AG04449 (cell line): Measurements from ENCODE around the gene LACC1.

Source experiments
- CTCF ChIA-PET: fragments of 350-600 bp; formaldehyde crosslinking; extraction: SDS; loops from one replicate; lab custom pipeline; 2021; ENCODE audit warnings: antibody characterized with exemption; lab: Yijun Ruan, JAX
- POLR2A ChIA-PET: fragments of 400-600, 350-600 bp; formaldehyde crosslinking; extraction: SDS; loops from one replicate; lab custom pipeline; 2020; ENCODE audit warnings: antibody characterized with exemption, inconsistent platforms; lab: Yijun Ruan, JAX
- DNase-seq: peaks from one replicate; pipeline ENCODE4 v3.0.0-alpha.2; 2010; ENCODE audit warnings: low read depth, low spot score
- H3K4me3 ChIP-seq: 2 replicates; pipeline ENCODE4 v1.5.1; 2011; ENCODE audit warnings: low read depth, mild to moderate bottlenecking, control low read depth, low read length
- TF ChIP-seq, protein P1 (sequence below): IDR thresholded peaks from one replicate; pipeline ENCODE4 v1.5.1; 2011; ENCODE audit warnings: mild to moderate bottlenecking, moderate library complexity, low read length, control low read depth, inconsistent platforms; ENCODE audit not compliant: insufficient read depth; ENCODE audit errors: missing control alignments

Gene LACC1

DNA sequence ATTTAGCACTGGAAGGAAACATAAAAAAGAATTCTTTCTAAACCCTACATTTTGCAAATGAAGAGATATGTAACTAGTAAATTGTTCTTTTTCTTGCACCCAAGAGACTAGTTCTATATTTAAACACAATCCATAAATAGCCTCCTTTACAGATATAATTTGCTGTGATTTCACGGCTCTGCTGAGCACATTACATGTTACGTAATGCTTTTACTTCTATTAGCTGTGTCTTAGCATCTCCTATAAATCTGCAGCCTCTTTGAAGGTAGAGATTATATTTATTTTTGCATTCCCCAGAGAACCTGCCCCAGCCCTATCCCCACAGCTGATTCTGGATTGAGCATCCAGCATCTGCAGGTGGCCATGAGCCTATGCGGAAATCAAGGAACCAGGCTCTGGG is 32.2 kb downstream of the LACC1 start:
- TF ChIP-seq, protein P1, sequence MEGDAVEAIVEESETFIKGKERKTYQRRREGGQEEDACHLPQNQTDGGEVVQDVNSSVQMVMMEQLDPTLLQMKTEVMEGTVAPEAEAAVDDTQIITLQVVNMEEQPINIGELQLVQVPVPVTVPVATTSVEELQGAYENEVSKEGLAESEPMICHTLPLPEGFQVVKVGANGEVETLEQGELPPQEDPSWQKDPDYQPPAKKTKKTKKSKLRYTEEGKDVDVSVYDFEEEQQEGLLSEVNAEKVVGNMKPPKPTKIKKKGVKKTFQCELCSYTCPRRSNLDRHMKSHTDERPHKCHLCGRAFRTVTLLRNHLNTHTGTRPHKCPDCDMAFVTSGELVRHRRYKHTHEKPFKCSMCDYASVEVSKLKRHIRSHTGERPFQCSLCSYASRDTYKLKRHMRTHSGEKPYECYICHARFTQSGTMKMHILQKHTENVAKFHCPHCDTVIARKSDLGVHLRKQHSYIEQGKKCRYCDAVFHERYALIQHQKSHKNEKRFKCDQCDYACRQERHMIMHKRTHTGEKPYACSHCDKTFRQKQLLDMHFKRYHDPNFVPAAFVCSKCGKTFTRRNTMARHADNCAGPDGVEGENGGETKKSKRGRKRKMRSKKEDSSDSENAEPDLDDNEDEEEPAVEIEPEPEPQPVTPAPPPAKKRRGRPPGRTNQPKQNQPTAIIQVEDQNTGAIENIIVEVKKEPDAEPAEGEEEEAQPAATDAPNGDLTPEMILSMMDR: no peak
- ChIA-PET POLR2A (no interaction called here), CTCF (interaction anchor here (1.1 to 2.8 kb wide), 3 partner anchors 9 to 526 kb away, joined by 3 to 16 read pairs (median 5); no protein-coding TSS in a partner anchor)

DNA sequence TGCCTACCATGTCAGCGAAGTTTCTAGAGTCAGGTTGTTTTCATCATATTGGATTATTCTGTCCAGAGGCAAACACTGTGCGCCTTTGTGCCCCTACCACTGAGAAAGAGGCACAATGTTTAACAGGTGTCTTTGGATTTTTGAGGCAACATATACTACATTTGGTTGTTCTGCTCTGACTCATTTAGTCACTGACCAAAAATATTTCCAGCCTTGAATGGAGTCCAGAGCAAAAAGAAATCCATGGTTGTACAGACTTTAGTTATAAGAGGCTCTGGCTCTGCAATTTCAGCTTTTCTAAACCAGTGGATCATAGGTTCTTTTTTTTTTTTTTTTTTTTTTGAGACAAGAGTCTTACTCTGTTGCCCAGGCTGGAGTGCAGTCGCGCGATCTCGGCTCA is 35.7 kb downstream of the LACC1 start:
- POLR2A ChIA-PET: no interaction called here

More for the DNA sequence above, 32.2 kb downstream of the LACC1 start:
- no peak for DNase-seq
- H3K4me3 ChIP-seq: no peak overlapping the region

DNA sequence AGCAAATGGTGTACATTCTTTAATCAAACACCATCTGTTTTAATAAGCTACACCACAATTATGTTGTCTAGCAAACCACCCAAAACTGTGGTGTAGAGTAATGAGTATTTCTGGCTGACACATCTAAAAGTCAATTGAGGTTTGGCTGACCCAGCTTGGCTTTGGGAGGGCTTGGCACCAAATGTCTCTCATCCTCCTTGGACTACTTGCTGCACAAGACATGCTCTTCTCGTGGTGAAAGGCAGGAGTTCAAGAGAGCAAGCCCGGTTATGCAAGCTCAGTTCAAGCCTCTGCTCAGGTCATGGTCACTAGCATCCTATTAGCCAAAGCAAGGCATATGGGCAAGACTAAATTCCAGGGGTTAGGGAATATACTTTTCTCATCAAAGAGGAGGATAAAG is 37.1 kb downstream of the LACC1 start:
- H3K4me3 ChIP-seq: no peak overlapping the region
- CTCF ChIA-PET: interaction anchor here (1.8 kb wide), 1 partner anchor 9 kb away, joined by 5 read pairs; no protein-coding TSS in a partner anchor
- no peak for DNase-seq
- POLR2A ChIA-PET: no interaction called here
- TF ChIP-seq, protein P1: no peak

More for the DNA sequence above, 35.7 kb downstream of the LACC1 start:
- H3K4me3 ChIP-seq: no peak overlapping the region
- TF ChIP-seq, protein P1: no peak
- no peak for DNase-seq
- CTCF ChIA-PET: interaction anchor here (1.5 to 2.7 kb wide), 4 partner anchors 7 to 554 kb away, joined by 4 to 13 read pairs (median 5); no protein-coding TSS in a partner anchor

DNA sequence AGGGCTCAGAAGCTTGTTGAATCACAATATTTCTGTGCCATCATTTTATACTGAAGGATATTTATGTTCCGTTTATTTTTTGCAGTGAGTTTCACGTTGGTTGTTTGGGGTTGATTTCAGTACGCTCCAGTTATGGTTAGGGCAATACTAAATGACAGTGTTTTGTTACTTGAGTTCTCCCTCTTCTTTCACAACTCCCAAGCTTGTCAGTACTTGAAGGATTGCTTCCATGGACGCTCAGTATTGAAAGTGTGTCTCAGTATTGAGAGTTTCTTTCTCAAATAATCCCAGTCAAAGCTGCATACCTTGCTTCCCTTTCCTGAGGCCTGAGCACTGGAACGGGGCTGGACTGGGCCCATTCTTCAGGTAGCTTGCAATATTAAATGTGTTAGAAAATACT is 38.9 kb downstream of the LACC1 start:
- TF ChIP-seq, protein P1: no peak
- no peak for DNase-seq
- ChIA-PET CTCF (interaction anchor here (1.0 to 1.6 kb wide), 2 partner anchors 10 to 13 kb away, joined by 3 to 8 read pairs; no protein-coding TSS in a partner anchor), POLR2A (no interaction called here)
- H3K4me3 ChIP-seq: no peak overlapping the region

DNA sequence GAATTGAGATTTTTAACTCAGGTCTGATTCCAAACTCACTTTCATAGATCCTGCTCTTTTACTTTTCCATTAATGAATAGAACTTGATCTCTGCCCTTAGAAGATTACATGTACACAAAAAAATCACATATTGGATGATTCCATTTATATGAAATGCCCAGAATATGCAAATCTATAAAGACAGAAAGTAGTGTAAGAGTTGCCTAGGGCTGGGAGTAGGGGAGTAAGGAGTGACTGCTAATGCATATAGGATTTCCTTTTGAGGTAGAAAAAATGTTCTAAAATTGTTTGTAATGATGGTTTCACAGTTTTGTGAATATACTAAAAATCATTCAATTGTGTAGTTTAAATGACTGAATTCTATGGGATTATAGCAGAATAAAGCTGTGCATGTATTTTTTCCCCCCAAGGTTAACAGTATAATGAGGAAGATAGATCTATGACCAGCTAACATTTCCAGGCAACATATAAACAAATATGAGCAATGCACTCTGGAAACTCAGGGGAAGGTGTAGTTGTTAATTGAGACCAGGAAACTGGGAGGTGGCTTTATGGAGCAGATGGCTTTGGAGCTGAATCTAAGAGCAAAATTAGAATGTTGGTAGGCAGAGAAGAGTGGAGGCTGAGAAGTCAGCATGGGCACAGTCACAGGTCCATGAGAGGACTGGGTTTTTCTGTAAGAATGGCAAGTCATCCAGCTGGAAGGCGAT is 41.4 kb downstream of the LACC1 start:
- ChIA-PET CTCF (interaction anchor here (0.7 to 2.2 kb wide), 2 partner anchors 10 to 12 kb away, joined by 3 to 7 read pairs; no protein-coding TSS in a partner anchor), POLR2A (no interaction called here)
- DNase-seq: no peak
- TF ChIP-seq, protein P1: no peak
- no peak overlapping the region for H3K4me3 ChIP-seq

DNA sequence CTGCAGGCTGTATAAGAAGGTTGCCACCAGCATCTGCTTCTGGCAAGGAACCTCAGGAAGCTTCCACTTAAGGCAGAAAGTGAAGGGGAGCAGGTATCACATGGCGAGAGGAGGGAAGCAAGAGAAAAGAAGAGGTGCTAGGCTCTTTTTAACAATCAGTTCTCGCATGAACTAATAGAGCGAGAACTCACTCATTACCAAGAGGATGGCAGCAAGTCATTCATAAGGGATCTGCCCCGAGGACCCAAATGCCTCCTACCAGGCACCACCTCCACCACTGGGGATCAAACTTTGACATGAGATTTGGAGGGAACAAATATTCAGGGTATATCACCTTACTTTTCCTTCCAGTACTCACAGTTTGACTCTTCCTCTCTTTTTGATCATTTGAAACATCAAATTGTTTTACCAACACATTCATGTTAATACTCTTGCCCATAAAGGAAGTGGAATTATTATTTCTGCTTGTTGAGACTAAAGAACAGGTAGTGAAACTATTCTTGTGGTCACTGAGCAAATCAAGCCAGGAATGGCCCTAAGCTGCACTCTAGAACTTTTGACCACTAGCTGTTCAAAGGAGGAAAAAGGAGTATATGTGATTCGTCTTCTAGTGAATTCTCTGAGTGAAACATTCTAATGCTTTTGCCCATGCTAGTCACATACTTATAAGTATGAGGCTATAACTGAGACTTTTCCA is 45.0 kb downstream of the LACC1 start:
- DNase-seq: no peak
- ChIA-PET CTCF (interaction anchor here (0.9 to 1.5 kb wide), 2 partner anchors 14 to 19 kb away, joined by 3 to 5 read pairs; no protein-coding TSS in a partner anchor), POLR2A (no interaction called here)
- TF ChIP-seq, protein P1: no peak
- no peak overlapping the region for H3K4me3 ChIP-seq
